HG02938 (cell line): Measurements from ENCODE around the gene AMOTL2.

ENCODE experiments used
- ATAC-seq: cut with Tn5 transposase; IDR thresholded peaks from one replicate; pipeline ENCODE4 v1.9.1; 2021; ENCODE audit warnings: mild to moderate bottlenecking, moderate library complexity; ENCODE audit not compliant: unreplicated experiment

The AMOTL2 gene

DNA sequence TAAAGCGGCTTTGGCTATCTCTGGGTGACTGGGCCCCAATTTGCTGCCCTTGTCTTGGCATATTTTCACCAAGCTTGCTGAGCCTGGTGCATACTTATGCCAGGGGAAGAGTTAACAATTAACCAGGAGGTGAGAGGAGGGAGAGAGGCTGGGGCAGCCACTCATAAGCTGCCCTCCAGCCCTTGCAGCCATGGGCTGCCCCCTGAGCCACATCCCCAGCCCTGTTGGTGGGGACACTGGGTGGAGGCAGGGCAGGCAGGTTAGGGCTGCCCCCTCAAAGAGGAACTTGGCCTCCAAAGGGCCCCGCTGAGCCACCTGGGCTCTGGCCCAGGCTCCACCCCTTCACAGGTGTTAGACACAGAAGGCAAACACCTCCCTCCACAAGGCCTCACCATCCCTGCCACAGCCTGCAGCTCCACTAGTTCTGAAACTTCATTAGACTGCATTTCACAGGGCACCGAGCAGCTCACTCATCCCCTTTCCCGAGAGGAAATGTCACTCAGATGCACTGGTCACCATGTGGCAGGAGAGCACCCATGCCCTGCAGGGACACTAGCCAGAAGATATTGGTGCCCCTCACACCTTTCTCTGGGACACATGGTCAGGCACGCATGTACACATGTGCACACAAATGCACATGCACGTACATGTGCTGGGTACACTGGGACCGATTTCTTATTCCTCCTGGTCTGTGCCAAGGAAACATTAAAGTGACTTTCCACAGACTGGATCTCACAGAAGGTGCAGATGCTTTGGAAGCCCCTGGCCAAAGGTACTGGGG is 20.2 kb downstream of the AMOTL2 start:
- ATAC-seq, result no peak

GRCh38 chr3:134353171-134353825 is 20.9 kb downstream of the AMOTL2 start:
- no peak for ATAC-seq

GRCh38 chr3:134352031-134352671 is 22.1 kb downstream of the AMOTL2 start:
- no peak for ATAC-seq

- no peak for ATAC-seq
Measured at GRCh38 chr3:134351427-134351826, 22.8 kb downstream of the AMOTL2 start.

GRCh38 chr3:134350861-134351311 is 23.4 kb downstream of the AMOTL2 start:
- ATAC-seq, result no peak

DNA sequence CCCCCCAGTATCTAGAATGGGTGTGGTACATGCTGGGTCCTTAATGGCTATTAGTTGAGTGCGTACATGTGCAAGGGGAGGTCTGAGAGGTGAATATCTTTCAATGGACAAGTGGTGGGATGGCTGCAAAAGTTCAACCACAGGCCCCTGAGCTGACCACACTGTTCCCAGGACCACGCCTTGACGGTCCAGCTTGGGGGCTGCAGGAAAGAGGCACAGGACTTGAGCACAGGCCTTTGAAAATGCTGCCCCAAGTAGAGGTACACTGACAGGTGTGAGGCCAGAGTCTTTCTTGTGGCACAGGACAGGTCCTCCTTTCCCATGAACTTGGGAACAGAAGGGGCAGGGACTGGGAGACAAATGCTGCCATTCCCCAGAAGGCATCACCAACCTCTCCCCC is 24.0 kb downstream of the AMOTL2 start:
- no peak for ATAC-seq

DNA sequence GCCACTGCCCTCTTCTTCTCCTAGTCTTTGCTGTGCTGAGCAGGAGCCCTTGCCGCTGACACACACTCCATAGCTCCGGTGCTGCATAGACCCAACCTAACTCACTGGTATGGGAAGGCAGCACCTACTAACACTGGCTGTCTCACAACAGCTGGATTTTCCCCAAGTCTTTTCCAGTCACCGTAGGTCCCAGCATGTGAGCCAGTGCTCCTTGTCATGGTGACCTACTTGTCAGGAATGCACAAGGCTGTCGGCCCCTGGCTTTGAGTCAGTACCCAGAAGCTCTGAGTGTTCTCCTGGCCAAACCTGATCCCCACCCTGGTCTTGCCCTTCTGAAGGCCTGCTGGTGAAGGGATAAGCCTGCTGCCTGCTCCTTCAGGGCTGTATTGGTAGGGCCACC is 25.7 kb downstream of the AMOTL2 start:
- no peak for ATAC-seq

- ATAC-seq, result no peak
Measured at GRCh38 chr3:134347551-134347950, 26.7 kb downstream of the AMOTL2 start.

- ATAC-seq, result no peak
Measured at GRCh38 chr3:134346744-134347143, 27.5 kb downstream of the AMOTL2 start.

GRCh38 chr3:134345202-134345601 is 29.0 kb downstream of the AMOTL2 start:
- no peak for ATAC-seq

DNA sequence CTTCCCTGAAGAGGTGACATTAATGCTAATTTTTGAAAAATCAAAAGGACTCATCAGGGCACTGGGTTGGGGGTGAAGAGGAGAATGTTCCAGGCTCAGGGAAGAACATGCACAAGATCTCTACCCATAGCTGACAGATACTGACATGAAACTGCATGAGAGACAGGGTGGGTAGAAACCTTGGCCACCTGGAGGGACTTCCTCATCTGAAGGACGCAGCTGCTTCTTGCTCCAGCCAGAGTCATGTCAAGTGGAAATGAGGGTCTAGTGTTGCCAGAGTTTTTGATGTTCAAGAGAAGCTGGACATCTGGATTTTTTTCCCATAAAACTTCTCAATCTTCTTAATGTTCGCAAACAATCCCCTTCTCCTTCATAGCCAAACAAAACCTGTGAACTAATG is 29.7 kb downstream of the AMOTL2 start:
- no peak for ATAC-seq

- no peak for ATAC-seq
Measured at GRCh38 chr3:134342259-134342658, 32.0 kb downstream of the AMOTL2 start.

DNA sequence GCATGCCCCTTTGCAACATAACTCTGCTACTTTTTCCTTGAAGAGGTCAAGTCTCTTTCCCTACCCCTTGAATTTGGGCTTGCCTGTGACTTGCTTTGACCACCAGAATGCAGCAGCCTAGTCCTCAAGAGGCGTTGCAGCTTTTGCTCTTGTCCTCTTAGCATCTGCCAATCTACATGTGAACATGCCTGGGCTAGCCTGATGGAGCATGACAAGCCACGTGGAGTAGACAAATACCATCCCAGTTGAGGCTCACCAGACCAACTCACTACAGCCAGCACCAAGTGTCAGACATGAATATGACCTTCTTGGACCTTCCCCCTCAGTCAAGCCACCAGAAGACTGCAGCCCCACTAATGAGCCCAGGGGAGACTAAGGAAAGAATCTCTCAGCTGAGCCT is 32.9 kb downstream of the AMOTL2 start:
- ATAC-seq, result no peak

GRCh38 chr3:134340982-134341365 is 33.3 kb downstream of the AMOTL2 start:
- no peak for ATAC-seq

- ATAC-seq, result no peak
Measured at GRCh38 chr3:134340362-134340981, 33.8 kb downstream of the AMOTL2 start.

GRCh38 chr3:134339913-134340312 is 34.3 kb downstream of the AMOTL2 start:
- no peak for ATAC-seq

- ATAC-seq, result no peak
Measured at GRCh38 chr3:134339331-134339730, 34.9 kb downstream of the AMOTL2 start.

GRCh38 chr3:134338516-134339261 is 35.6 kb downstream of the AMOTL2 start:
- no peak for ATAC-seq

DNA sequence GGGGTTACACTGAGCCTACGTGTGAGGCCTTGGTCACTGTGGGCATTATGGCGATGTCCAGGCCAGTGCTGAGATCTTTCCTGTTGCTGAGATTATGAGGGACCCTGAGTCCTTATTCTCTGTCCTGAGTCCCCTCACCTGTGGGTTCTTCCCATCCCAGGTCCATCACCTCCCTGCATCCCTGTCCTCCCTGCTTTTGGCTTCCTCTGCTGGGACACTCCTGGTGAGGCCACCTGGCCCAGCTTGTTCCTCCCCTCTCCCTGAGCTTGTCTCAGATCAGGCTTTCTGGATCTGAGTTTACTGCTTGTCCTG is 36.1 kb downstream of the AMOTL2 start:
- ATAC-seq, result no peak

DNA sequence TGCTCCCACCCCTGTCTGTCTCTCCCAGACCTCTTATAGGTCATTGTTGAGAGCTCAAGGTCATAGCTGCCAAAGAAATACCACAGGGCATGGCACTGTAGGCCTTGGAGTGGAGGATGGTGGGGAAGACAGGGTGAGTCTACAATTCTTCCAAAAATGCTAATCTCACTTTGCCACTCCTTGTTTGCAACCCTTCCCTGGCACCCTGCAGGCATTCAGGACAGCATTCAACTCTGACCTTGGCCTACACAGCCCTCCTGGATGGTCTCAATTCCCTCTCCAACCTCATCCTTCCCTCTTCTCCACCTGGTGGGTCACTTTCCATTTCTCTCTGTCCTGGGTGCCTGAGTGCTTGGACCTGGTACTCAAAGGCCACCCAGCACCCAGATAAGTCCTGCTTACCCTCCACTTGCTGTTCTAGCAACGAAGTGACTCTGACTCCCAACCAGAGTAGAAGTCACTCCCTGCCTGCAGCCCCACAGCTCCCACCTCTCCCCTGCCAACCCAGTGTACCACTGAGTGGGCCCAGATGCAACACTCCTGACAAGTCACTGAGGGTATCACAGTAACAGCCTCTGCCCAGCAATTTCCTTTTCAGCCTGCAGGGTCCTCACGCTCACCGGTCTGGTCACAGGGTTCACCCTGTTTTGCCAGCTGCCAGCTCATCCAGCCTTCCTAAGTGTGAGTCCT is 36.6 kb downstream of the AMOTL2 start:
- ATAC-seq, result no peak
